ENCODE measurements around the gene ZNF358. TPM values are rescaled to one million over a fixed set of nuclear protein-coding genes. Genes with fewer than 3 reads are reported as not detected.

Gene ZNF358
- polyA plus RNA-seq, 3 donors: 0.41 to 8.6 (median 1.0) TPM

DNA sequence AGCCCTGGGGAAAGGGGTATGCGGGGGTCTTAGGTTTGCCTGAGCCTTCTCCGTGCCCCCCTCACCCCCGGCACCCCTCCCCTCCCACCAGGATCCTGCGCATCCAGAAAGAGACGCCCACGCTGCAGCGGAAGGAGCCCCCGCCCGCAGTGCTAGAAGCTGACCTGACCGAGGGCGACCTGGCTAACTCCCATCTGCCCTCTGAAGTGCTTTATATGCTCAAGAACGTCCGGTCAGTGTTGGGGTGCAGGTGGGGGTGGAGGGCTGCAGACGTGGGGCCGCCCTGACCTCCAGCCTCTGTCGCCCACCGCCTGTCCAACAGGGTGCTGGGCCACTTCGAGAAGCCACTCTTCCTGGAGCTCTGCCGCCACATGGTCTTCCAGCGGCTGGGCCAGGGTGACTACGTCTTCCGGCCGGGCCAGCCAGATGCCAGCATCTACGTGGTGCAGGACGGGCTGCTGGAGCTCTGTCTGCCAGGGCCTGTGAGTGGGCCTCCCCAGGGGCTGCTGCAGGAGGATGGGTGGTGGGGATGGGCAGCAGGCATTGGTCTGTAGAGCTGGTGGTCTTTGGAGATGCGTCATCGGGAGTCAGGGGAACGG is 24.0 kb downstream of the ZNF358 start:
- intact Hi-C loops (cut with micrococcal nuclease): loop anchor here (5.0 to 10.0 kb wide), 3 partner anchors 48 to 145 kb away; no protein-coding TSS in a partner anchor
- no peak overlapping the region for H3K4me3 ChIP-seq (replicated peaks in 1 of 3; ENCODE audit: low read depth in 2 of 3, low read length in 3 of 3)
- peaks cover 0 to 1% (median 0%) of the 10 kb centered on the region in 3 donors for H3K27me3 Mint-ChIP-seq (ENCODE audit: low read depth in 3 of 3)
- WGBS (ENCODE audit: insufficient coverage): 97% methylated on average over 18 of the region's 28 CpGs
- peaks cover 0 to 5% (median 0%) of the 10 kb centered on the region in 7 donors for H3K9me3 Mint-ChIP-seq
- no peak overlapping the region for H3K4me3 Mint-ChIP-seq
- H3K4me1 ChIP-seq (ENCODE audit: control insufficient read depth in 1 of 2, insufficient read depth in 2 of 2, low read length in 2 of 2): peaks cover 43 to 51% of the 10 kb centered on the region in 2 donors
- H3K36me3 Mint-ChIP-seq: peaks cover 51 to 58% of the 10 kb centered on the region in 2 donors
- no peak for DNase-seq
- no peak overlapping the region for H3K4me2 ChIP-seq (replicated peaks; ENCODE audit: extremely low read depth, low read length, poor library complexity, severe bottlenecking)
- no peak overlapping the region for H3K9ac ChIP-seq (ENCODE audit: insufficient read depth, low read length, poor library complexity, severe bottlenecking)
- peaks cover 12% of the 10 kb centered on the region for H3K79me2 ChIP-seq (ENCODE audit: insufficient read depth, low read length)
- no peaks in the 10 kb centered on the region for H4K20me1 ChIP-seq (ENCODE audit: insufficient read depth, low read length)
- TF ChIP-seq, protein P1, sequence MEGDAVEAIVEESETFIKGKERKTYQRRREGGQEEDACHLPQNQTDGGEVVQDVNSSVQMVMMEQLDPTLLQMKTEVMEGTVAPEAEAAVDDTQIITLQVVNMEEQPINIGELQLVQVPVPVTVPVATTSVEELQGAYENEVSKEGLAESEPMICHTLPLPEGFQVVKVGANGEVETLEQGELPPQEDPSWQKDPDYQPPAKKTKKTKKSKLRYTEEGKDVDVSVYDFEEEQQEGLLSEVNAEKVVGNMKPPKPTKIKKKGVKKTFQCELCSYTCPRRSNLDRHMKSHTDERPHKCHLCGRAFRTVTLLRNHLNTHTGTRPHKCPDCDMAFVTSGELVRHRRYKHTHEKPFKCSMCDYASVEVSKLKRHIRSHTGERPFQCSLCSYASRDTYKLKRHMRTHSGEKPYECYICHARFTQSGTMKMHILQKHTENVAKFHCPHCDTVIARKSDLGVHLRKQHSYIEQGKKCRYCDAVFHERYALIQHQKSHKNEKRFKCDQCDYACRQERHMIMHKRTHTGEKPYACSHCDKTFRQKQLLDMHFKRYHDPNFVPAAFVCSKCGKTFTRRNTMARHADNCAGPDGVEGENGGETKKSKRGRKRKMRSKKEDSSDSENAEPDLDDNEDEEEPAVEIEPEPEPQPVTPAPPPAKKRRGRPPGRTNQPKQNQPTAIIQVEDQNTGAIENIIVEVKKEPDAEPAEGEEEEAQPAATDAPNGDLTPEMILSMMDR (IDR thresholded peaks at IDR 0.05): no peak
- H3K27ac Mint-ChIP-seq: peak overlapping the region in 2 of 7 donors; percentile 15 to 55
- no peak overlapping the region for H3K27ac ChIP-seq (ENCODE audit: low read depth in 1 of 2, low read length in 2 of 2)
- no peaks in the 10 kb centered on the region for H3K9me3 ChIP-seq (replicated peaks in 1 of 2; ENCODE audit: control insufficient read depth in 1 of 2, insufficient read depth in 1 of 2, low read length in 2 of 2)
- peaks cover 44 to 59% of the 10 kb centered on the region in 2 donors for H3K36me3 ChIP-seq (replicated peaks in 1 of 2; ENCODE audit: control insufficient read depth in 1 of 2, insufficient read depth in 2 of 2, low read length in 2 of 2)
- H2AFZ ChIP-seq (ENCODE audit: insufficient read depth, low read depth, low read length, poor library complexity, severe bottlenecking): no peak overlapping the region
- peaks cover 47% of the 10 kb centered on the region for H3K4me1 Mint-ChIP-seq
- no peaks in the 10 kb centered on the region for H3K27me3 ChIP-seq (ENCODE audit: control insufficient read depth in 2 of 2, insufficient read depth in 2 of 2, low read length in 2 of 2)

DNA sequence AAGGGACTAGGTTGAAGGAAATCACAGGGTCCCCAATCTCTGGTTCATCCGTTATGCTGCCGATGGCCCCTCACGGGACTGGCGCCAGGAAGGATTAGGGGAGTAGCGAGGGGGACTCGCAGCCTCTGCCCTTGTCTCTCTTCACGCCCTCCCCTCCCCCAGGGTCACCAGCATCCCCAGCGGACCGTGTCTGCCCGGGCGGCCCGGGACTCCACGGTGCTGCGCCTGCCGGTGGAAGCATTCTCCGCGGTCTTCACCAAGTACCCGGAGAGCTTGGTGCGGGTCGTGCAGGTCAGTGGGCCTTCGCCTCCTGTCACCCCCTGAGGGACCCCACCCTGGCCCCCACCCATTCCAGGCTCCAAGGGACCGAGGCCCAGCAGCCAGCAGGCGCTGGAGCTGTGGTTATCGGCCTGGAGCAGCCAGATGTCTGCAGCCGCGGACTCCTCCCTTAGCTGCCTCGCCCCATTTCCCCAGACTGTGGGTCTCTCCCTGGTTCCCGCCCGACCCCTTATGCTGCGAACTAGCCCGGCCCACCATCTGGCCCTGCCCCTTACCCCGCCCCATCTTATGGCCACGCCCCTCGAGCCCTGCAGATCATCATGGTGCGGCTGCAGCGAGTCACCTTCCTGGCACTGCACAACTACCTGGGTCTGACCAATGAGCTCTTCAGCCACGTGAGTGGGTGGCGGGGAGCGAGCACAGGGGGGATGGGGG is 25.0 kb downstream of the ZNF358 start:
- peaks cover 52 to 63% of the 10 kb centered on the region in 2 donors for H3K36me3 Mint-ChIP-seq
- peaks cover 51 to 53% of the 10 kb centered on the region in 2 donors for H3K4me1 ChIP-seq (ENCODE audit: control insufficient read depth in 1 of 2, insufficient read depth in 2 of 2, low read length in 2 of 2)
- H2AFZ ChIP-seq (ENCODE audit: insufficient read depth, low read depth, low read length, poor library complexity, severe bottlenecking): no peak overlapping the region
- H3K27me3 ChIP-seq (ENCODE audit: control insufficient read depth in 2 of 2, insufficient read depth in 2 of 2, low read length in 2 of 2): no peaks in the 10 kb centered on the region
- H3K79me2 ChIP-seq (ENCODE audit: insufficient read depth, low read length): peaks cover 8% of the 10 kb centered on the region
- H3K9me3 ChIP-seq (replicated peaks in 1 of 2; ENCODE audit: control insufficient read depth in 1 of 2, insufficient read depth in 1 of 2, low read length in 2 of 2): no peaks in the 10 kb centered on the region
- H3K4me2 ChIP-seq (replicated peaks; ENCODE audit: extremely low read depth, low read length, poor library complexity, severe bottlenecking): no peak overlapping the region
- H3K9ac ChIP-seq (ENCODE audit: insufficient read depth, low read length, poor library complexity, severe bottlenecking): no peak overlapping the region
- peaks cover 57% of the 10 kb centered on the region for H3K4me1 Mint-ChIP-seq
- no peak overlapping the region for H3K4me3 ChIP-seq (replicated peaks in 1 of 3; ENCODE audit: low read depth in 2 of 3, low read length in 3 of 3)
- no peak for DNase-seq
- H3K27ac ChIP-seq (ENCODE audit: low read depth in 1 of 2, low read length in 2 of 2): no peak overlapping the region
- peaks cover 0 to 5% (median 0%) of the 10 kb centered on the region in 7 donors for H3K9me3 Mint-ChIP-seq
- intact Hi-C loops (cut with micrococcal nuclease): loop anchor here (5.0 to 10.0 kb wide), 2 partner anchors 49 to 114 kb away; no protein-coding TSS in a partner anchor
- H3K4me3 Mint-ChIP-seq: no peak overlapping the region
- no peaks in the 10 kb centered on the region for H3K27me3 Mint-ChIP-seq (ENCODE audit: low read depth in 3 of 3)
- H4K20me1 ChIP-seq (ENCODE audit: insufficient read depth, low read length): no peaks in the 10 kb centered on the region
- TF ChIP-seq, protein P1 (IDR thresholded peaks at IDR 0.05): no peak
- peaks cover 44 to 59% of the 10 kb centered on the region in 2 donors for H3K36me3 ChIP-seq (replicated peaks in 1 of 2; ENCODE audit: control insufficient read depth in 1 of 2, insufficient read depth in 2 of 2, low read length in 2 of 2)
- H3K27ac Mint-ChIP-seq: no peak overlapping the region
- WGBS (ENCODE audit: insufficient coverage): 89% methylated on average over 36 of the region's 39 CpGs

Measured in CD14-positive monocyte (primary cell).